GM12878 (cell line): Measurements from ENCODE around the gene LTA.

Experiments
- CEBPB ChIP-seq, 2 experiments: fragments of 150-350 bp in 1 of 2; IDR thresholded peaks; 2 replicates each; pipeline ENCODE4 v1.6.1; 2012 to 2014; ENCODE audit warnings: low read depth in 2 of 2, low read length in 2 of 2, borderline replicate concordance in 1 of 2, inconsistent platforms in 1 of 2
- EZH2 ChIP-seq: IDR thresholded peaks from 2 replicates; pipeline ENCODE4 v1.6.1; 2012; ENCODE audit warnings: low read depth, mild to moderate bottlenecking, control low read depth, inconsistent platforms, low read length, borderline replicate concordance; ENCODE audit not compliant: control insufficient read depth
- LARP7 ChIP-seq: fragments of 450-650 bp; IDR thresholded peaks from 2 replicates; pipeline ENCODE4 v1.6.1; 2017; ENCODE audit warnings: mild to moderate bottlenecking
- POLR2AphosphoS5 ChIP-seq: IDR thresholded peaks from 2 replicates; pipeline ENCODE4 v1.6.1; 2011; ENCODE audit warnings: mild to moderate bottlenecking, low read length, inconsistent platforms
- RBBP5 ChIP-seq: fragments of 200-600 bp; sonication (generic); conservative IDR thresholded peaks from 2 replicates; pipeline ENCODE4 v1.6.1; 2016
- SIX5 ChIP-seq: IDR thresholded peaks from 2 replicates; pipeline ENCODE4 v1.6.1; 2011; ENCODE audit warnings: mild to moderate bottlenecking, low read depth, low read length, moderate library complexity; ENCODE audit not compliant: severe bottlenecking
- TF ChIP-seq, protein P1 (sequence below): IDR thresholded peaks from 2 replicates; pipeline ENCODE4 v1.6.1; 2011; ENCODE audit warnings: low read depth, low read length, improper control_type of control experiment, borderline replicate concordance
- TF ChIP-seq, protein P2 (sequence below), 3 experiments: IDR thresholded peaks in 2 of 3; conservative IDR thresholded peaks in 1 of 3; 2 replicates each; pipeline ENCODE4 v1.5.1; 2011; ENCODE audit warnings: low read depth in 3 of 3, low read length in 3 of 3, mild to moderate bottlenecking in 3 of 3, control low read depth in 2 of 3, moderate library complexity in 2 of 3, inconsistent platforms in 1 of 3, mixed read lengths in 1 of 3; ENCODE audit not compliant: control insufficient read depth in 2 of 3, insufficient read depth in 1 of 3; ENCODE audit errors: extremely low read depth in 1 of 3

DNA sequence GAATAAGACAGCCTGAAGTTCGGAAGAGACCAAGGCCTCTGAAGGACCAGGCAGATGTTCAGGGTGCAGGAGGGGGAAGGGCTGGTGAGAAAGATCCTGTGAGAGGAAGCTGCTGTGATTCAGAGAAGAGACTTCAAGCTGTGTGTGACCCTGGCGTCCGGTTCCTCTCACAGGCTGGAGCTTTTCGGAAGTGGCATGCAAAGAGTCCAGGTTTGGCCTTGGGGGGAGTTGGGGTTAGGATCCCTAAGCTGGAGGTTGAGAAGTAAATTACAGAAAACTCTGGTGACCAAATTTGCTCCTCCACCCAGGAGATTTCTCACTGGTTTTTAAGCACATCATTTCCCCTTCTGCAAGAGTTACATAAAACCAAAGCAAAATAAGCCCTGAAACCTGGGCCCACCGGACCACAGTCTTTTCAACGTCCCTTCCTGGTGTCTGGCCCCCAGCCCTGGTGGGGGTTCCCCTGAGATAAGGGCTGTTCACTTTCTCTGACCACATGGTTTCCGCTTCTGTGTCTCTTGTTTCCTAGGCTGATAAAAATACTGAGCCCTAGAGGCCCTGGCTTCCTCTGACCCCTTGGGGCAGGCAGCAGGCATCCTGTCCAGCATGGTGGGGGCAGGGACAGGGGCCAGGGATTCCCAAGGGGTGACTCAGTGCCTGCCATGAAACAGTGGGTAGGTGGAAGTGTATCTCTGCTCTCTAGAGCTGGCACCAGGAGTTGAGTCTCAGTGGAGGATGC, 12.0 kb upstream of the LTA start:
- no peak for TF ChIP-seq LARP7
- TF ChIP-seq CEBPB (IDR thresholded peaks at IDR 0.05; ENCODE audit: borderline replicate concordance in 1 of 2, low read depth in 2 of 2, low read length in 2 of 2), result peak in 1 of 2 experiments; percentile 59; a peak in 1 of 4 replicates
- TF ChIP-seq RBBP5, result no peak
- TF ChIP-seq, protein P1, sequence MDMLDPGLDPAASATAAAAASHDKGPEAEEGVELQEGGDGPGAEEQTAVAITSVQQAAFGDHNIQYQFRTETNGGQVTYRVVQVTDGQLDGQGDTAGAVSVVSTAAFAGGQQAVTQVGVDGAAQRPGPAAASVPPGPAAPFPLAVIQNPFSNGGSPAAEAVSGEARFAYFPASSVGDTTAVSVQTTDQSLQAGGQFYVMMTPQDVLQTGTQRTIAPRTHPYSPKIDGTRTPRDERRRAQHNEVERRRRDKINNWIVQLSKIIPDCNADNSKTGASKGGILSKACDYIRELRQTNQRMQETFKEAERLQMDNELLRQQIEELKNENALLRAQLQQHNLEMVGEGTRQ, result no peak; the same call in 1 of the 2 replicates
- TF ChIP-seq, protein P2, sequence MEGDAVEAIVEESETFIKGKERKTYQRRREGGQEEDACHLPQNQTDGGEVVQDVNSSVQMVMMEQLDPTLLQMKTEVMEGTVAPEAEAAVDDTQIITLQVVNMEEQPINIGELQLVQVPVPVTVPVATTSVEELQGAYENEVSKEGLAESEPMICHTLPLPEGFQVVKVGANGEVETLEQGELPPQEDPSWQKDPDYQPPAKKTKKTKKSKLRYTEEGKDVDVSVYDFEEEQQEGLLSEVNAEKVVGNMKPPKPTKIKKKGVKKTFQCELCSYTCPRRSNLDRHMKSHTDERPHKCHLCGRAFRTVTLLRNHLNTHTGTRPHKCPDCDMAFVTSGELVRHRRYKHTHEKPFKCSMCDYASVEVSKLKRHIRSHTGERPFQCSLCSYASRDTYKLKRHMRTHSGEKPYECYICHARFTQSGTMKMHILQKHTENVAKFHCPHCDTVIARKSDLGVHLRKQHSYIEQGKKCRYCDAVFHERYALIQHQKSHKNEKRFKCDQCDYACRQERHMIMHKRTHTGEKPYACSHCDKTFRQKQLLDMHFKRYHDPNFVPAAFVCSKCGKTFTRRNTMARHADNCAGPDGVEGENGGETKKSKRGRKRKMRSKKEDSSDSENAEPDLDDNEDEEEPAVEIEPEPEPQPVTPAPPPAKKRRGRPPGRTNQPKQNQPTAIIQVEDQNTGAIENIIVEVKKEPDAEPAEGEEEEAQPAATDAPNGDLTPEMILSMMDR (IDR thresholded peaks at IDR 0.05 in 2 of 3, conservative IDR thresholded peaks at IDR 0.05 in 1 of 3; ENCODE audit: control insufficient read depth in 2 of 3, extremely low read depth in 1 of 3, insufficient read depth in 1 of 3, low read depth in 3 of 3, low read length in 3 of 3), result 0 out of 6 replicates have a peak, but pooled peaks of 1 of the 3 experiments have one; percentile 2
- no peak for TF ChIP-seq SIX5
- no peak for TF ChIP-seq EZH2
- TF ChIP-seq POLR2AphosphoS5, result peak; percentile 52
